ENCODE data around the gene TGM1.

- no peak for TF ChIP-seq POLR2A (IDR thresholded peaks at IDR 0.05)
- TF ChIP-seq, protein P1, sequence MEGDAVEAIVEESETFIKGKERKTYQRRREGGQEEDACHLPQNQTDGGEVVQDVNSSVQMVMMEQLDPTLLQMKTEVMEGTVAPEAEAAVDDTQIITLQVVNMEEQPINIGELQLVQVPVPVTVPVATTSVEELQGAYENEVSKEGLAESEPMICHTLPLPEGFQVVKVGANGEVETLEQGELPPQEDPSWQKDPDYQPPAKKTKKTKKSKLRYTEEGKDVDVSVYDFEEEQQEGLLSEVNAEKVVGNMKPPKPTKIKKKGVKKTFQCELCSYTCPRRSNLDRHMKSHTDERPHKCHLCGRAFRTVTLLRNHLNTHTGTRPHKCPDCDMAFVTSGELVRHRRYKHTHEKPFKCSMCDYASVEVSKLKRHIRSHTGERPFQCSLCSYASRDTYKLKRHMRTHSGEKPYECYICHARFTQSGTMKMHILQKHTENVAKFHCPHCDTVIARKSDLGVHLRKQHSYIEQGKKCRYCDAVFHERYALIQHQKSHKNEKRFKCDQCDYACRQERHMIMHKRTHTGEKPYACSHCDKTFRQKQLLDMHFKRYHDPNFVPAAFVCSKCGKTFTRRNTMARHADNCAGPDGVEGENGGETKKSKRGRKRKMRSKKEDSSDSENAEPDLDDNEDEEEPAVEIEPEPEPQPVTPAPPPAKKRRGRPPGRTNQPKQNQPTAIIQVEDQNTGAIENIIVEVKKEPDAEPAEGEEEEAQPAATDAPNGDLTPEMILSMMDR (IDR thresholded peaks at IDR 0.05 in 4 of 5, conservative IDR thresholded peaks at IDR 0.05 in 1 of 5): no peak
Observed at GRCh38 chr14:24238527-24239037, 24.4 kb downstream of the TGM1 start.
